ENCODE data around the gene ALDH1L2.

DNA sequence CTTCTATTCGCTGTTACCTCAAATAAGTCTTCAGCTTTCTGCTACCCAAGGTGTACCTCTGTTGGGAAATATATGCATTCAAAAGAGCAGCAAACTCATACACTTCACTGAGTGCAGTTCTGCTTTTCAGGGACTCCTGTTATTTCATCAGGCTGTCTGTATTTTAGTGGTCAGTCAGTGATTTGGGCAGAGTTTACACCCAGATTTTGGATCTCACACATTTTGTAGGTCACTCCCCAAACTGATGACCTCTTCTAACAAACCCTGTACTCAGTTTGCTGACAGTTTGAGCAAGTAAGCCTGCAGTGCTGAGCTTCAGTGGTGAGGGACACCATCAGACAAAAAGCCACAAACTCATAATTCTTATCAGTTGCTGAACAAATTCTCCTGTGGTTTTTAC lies 15.1 kb upstream of the ALDH1L2 start:
- TF ChIP-seq, protein P1, sequence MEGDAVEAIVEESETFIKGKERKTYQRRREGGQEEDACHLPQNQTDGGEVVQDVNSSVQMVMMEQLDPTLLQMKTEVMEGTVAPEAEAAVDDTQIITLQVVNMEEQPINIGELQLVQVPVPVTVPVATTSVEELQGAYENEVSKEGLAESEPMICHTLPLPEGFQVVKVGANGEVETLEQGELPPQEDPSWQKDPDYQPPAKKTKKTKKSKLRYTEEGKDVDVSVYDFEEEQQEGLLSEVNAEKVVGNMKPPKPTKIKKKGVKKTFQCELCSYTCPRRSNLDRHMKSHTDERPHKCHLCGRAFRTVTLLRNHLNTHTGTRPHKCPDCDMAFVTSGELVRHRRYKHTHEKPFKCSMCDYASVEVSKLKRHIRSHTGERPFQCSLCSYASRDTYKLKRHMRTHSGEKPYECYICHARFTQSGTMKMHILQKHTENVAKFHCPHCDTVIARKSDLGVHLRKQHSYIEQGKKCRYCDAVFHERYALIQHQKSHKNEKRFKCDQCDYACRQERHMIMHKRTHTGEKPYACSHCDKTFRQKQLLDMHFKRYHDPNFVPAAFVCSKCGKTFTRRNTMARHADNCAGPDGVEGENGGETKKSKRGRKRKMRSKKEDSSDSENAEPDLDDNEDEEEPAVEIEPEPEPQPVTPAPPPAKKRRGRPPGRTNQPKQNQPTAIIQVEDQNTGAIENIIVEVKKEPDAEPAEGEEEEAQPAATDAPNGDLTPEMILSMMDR (IDR thresholded peaks at IDR 0.05), result no peak
- TF ChIP-seq POLR2A (IDR thresholded peaks at IDR 0.05), result no peak
